ENCODE data around the gene GRK4.

Gene GRK4

DNA sequence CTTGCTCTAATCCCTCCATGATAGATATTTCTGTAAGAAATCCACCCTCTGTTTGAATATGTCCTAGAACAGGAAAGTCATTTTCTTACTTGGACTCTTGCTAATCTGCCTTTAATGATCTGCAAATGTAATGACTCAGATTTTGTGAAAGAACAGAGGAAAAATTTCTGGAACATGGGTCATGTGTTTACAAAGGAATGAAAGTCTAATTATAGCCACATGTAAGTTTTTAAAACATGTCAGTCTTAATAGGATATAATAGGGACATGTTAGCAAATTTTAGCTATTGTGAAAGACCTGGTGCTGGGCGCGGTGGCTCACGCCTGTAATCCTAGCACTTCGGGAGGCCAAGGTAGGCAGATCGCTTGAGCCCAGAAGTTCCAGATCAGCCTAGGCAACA is 47.6 kb downstream of the GRK4 start:
- DNase-seq (ENCODE audit: low read depth in 2 of 2, low spot score in 1 of 2), result no peak

DNA sequence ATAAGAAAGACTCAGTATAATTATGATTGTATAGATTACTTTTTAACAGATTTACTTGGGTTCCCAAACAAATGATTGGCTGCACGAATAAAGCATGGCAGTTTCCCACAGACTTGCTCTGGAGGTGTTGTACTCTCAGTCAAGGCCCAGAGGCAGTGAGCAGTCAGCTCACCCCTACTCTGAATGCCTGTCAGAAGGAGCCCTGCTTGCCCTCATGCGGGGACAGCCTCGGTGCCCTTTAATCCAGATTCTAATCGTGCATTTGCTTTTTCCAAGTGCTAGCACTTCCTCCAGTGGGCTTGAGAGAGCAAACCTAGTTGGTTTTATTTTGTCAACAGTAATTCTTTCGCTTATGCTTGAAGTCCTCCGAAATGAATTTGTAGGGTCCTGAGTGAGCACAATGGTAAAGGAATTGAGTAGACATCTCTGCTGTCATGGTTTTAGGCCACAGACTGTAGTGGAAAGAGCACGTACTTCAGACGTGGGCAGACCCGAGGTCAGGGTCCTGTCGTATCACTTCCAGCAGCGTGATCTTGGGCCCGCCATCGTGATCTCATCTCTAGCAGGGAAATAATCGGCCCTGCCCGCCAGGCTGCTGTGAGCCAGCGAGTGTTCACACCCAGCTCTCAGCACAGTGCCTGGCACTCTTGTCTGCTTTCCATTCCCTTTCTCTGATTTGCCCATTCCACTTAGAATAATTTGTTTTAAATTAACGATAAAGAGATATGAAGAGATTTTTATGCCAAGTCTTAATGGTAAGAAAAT is 48.3 kb downstream of the GRK4 start:
- DNase-seq (ENCODE audit: low read depth in 2 of 2, low spot score in 1 of 2), result no peak

DNA sequence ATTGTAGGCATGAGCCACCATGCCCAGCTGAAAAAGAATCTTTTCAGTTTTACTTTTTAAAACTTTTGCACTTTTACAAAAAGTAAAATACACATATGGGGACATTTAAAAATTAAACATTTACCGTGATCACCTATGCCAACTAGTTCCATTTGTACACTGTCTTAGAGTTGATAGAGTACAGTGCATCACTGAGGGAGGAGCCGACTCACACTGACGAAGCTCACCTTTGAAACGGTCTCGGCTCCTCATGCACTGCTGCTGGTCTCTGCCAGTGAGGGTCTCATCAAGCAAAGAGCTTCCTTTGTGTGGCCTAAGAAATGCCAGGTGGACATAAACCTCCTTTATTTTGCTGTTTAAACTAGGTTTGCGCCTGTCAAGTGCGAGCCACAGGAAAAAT is 50.0 kb downstream of the GRK4 start:
- no peak for DNase-seq (ENCODE audit: low read depth in 2 of 2, low spot score in 1 of 2)

DNA sequence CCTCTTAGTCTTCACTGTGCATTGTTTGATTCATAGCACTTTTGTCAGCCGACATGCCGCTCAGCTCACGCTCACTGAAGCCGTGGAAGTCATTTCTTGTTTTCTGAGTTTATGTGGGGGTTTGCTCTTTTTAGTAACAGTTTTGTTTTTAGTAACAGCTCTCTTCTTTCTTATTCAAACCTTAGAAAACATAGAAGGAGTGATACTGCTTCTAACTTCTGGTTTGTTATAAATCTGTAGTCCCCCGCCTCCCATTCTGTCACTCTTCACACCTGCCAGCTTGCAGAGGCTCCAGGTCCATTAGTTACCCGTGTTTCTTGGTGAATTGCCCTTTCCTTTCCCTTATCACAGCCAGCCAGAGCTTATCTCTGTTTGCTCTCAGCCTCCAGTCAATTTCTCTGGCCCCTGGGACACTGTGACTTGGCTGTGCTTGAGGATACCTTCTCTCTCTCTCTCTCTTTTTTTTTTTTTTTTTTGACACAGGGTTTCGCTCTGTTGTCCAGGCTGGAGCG is 50.5 kb downstream of the GRK4 start:
- DNase-seq (ENCODE audit: low read depth in 2 of 2, low spot score in 1 of 2), result no peak

DNA sequence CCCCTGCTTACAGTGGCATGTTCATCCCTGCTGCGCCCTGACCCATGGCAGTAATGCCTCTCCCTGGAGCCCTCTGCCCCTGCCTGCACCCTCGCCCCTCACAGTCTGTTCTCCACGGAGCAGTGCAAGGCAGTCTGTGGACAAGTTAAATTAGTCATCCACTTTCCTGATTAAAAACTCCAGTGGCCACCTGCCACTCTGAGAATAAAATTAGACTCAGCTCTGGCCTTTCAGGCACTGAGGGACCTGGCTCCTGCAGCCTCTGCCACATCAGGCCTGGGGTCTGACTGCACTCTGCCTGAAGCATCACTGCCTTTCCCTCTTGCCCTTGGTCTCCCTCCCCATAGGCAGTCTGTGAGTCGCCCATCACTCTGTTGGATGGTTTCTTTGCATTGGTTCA is 53.6 kb downstream of the GRK4 start:
- DNase-seq (ENCODE audit: low read depth in 2 of 2, low spot score in 1 of 2), result no peak

DNA sequence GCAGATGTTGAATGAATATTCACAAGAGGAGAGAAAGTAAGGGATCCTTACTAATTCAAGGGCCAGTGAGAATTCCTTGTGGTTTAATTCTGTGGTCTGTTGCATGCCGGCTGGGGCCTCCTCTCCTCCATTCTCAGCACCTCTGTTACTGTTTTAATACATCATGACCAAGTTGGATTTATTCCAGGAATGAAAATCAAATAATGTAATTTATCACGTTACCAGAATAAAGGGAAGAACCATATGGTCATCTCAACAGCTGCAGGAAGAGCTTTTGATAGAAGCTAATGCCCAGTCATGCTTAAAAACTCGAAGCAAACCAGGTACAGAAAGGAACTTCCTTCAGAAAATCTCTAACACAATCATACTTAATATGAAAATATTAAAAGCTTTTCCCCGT is 54.1 kb downstream of the GRK4 start:
- no peak for DNase-seq (ENCODE audit: low read depth in 2 of 2, low spot score in 1 of 2)

DNA sequence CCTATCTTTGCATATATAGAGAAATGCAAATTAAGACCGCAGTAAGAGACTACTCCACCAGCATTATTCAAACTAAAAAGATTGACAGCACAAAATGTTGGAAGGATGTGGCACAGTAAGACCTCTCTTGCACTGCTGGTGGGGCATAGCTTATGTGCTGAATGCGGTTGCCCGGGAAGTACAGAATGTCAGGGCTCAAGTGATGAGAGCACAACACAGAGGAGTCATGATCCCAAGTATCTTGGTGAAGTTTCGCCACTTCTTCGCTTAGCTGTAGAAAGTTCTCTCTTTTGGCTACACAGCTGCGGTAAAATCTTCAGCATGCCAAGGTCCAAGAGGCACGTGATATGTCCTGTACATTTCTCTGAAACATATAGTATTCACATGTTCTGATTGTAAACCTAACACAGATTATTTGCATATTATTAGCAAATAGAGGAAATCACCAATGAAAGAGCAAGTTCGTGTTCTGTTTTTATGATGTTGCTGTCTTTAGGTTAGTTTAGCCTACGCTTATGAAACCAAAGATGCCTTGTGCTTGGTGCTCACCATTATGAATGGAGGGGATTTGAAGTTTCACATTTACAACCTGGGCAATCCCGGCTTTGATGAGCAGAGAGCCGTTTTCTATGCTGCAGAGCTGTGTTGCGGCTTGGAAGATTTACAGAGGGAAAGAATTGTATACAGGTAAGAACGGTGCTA is 55.9 kb downstream of the GRK4 start:
- no peak for DNase-seq (ENCODE audit: low read depth in 2 of 2, low spot score in 1 of 2)

DNA sequence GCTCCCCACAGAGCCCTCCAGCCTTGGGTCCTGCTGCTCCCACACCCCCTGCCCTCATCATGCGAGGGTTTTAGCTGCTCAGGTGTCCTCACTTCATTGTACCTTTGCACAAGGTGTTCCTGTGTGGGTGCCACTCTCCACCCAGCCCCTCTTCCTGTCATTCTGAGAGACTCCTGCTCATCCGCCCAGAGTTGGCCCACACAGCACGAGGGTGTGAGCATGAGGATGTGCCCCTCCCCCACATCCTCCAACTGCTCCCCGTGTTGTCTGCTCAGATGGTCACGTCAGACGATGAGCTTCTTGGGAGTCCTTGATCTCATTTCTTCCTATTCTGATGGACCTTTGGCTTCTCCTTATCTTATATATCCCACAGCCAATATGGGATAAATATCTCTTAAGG is 57.8 kb downstream of the GRK4 start:
- no peak for DNase-seq (ENCODE audit: low read depth in 2 of 2, low spot score in 1 of 2)

DNA sequence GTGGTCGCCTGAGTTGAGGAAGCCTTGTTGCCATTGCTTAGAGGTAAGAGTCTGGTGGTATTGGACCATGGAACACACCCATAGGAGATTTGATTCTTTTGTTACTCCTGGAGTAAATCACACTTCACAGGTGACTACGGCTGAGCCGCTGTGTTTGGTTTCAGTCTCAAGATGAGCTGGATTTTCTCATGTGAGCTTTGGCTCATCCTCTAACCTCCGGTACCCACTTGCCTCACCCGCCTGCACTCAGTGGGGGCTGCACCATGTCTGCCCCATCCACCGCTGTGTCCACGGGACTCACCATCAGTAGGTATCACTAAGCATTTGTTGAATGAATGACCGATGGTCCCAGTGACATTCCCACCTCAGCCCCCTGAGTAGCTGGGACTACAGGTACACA is 58.3 kb downstream of the GRK4 start:
- no peak for DNase-seq (ENCODE audit: low read depth in 2 of 2, low spot score in 1 of 2)

DNA sequence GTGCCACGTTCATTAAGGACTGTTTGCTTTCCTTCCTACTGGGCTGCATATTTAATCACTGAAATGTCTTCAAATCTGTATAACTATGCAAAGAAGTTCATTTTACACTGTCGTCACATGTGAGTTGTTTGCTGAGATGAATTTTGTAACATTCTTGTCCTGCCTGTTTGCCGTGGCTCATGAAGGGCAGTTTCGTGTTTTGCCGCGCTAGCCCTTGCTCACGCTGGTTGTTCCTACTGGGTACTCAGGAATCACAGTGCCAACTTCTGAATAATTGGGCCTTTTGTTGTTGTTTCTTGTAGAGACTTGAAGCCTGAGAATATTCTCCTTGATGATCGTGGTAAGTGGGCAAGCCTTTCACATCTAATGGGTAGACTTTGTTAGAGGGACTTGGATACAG is 58.7 kb downstream of the GRK4 start:
- DNase-seq (ENCODE audit: low read depth in 2 of 2, low spot score in 1 of 2), result no peak

DNA sequence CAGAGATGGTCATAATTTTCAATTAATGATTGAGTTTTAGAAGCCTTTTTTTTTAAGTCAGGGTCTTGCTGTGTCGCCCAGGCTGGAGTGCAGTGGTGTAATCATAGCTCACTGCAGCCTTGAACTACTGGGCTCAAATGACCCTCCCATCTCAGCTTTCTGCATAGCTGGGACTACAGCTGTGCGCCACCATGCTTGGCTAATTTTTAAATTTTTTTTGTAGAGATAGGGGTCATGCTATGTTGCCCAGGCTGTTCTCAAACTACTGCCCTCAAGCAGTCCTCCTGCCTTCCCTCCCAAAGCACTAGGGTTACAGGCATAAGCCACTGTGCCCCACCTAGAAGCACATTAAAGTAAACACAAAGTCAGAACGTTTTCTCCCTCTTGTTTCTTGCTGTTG is 59.3 kb downstream of the GRK4 start:
- DNase-seq (ENCODE audit: low read depth in 2 of 2, low spot score in 1 of 2), result no peak

DNA sequence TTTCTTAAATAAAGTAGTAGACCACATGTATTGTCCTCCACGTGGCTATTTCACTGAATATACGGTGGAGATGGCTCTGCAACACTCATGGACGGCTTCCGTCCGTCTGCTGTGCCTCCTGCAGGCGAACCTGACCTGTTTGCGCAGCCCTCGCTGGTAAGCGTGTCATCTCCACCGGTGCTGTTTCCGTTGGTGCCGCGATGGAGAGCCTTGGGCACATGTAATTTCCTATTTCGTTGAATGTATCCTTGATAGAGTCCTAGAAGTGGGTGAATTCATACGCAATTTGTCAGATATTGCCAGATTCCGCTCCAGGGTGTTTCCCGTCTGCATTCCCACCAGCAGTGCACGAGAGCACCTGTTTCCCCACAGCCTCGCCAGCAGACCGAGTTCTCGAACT is 62.5 kb downstream of the GRK4 start:
- DNase-seq (ENCODE audit: low read depth in 2 of 2, low spot score in 1 of 2), result no peak

DNA sequence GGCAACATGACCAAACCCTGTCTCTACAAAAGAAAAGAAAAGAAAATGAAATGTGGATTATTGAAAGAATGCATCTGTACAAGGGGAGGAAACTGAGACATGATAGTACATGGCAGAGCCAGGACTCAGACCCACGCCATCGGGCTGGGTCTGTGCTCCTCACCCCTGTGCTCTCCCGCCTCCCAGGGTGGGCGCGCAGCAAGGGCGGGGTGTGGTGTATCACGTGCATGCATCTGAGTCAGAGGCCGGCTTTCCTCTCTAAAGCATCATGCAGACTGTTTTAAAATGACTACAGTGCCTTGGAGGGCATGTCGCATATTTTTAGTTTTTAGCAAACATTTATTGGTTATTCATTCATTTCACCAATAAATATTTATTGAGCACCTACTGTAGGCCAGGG is 63.2 kb downstream of the GRK4 start:
- no peak for DNase-seq (ENCODE audit: low read depth in 2 of 2, low spot score in 1 of 2)

DNA sequence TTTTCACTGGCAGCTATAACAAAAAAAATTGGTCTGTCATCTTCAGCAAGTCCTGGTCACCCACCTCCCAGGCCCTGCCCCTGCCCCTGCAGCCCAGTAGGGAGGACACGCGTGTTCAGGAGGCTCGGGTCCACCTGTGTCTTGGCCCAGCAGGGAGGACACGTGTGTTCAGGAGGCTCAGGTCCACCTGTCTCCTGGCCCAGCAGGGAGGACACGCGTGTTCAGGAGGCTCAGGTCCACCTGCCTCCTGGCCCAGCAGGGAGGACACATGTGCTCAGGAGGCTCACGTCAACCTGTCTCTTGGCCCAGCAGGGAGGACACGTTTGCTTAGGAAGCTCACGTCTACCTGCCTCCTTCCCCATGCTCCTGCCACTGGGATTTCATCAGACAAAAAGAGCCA is 66.1 kb downstream of the GRK4 start:
- no peak for DNase-seq (ENCODE audit: low read depth in 2 of 2, low spot score in 1 of 2)

DNA sequence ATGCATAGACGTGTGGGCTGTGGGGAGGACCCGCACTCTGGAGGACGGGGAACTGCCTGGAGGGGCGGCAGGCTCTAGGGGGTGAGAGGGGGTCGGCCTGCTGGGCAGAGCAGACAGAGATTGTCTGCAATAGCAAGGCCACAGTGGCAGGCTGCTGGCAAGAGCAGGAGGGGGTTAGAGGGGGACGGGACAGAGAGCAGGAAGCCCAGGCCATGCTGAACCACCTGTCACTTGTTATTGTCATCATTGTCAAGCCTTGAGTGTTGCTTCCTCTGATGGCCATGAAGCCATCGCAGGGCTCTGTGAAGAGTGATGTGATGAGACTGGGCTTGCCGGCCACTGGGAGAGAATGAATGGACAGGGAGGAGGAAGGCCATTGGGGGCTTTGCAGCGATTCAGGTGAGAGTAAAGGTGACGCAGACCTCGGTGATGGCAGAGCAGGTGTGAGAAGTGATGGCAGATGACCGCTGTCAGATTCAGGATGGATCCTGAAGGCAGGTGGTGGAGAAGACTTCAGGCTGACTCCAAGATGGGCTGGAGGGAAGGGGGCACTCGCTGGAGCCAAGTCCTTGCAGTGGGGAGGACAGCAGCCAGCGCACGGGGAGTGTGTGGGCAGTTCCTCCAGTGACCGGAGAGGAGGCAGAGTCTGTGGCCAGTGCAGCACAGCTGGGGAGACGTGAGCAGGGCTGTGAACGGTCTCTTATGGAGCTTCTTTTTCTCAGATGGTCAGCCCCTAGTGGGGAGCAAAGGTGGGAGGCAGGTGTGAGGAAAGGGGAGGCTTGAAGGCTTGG is 67.4 kb downstream of the GRK4 start:
- DNase-seq (ENCODE audit: low read depth in 2 of 2, low spot score in 1 of 2), result no peak

DNA sequence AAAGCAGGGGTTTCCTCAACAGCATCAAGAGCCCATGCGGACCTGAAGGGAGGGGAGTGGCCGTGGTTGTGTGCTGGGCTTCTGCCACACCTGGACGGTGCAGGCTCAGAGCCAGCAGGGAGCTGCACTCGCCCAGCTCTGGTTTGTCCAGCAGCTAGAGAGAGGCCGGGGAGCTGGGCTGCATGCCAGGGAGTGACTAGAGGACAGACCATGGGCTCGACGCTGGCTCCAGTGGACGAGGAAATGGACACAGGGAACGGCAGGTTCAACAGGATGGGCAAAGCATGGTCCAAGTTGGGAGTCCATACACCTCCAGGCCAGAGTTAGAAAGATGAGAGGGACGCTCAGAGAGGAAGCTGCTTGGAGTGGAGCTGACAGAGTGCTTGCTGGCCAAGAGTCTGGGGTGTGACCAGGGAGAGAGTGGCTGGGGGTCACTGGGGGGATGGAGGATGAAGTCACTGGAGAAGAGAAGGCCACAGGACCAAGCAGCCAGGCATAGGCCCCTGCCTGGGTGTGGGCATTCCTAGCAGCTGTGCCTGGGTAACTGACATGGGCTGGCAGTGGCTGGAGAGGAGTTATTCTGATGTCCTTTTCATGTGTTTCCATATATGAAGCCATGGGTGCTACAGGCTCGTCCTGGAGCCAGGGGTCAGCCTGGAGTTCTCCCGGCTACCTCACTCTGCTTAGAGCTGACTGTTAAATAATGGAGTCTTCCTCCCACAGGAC is 68.1 kb downstream of the GRK4 start:
- no peak for DNase-seq (ENCODE audit: low read depth in 2 of 2, low spot score in 1 of 2)

DNA sequence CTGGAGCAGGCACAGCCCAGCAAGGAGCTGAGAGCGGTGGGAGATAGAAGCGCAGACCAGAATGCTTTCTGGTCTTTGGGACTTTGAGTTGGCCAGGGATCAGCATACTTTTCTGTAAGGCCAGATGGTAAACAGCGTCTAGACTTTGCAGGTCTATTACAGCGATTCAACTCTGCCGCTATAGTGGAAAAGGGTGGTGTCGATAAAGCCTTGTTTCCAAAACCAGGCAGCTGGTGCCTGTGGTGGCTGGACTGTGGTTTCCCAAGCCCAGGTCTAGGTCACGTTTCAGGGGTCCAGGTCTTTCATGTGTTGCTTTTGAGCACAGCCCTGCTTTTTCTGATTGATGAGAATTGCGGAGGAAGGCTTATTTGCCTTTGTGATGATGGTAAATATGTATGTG is 70.9 kb downstream of the GRK4 start:
- no peak for DNase-seq (ENCODE audit: low read depth in 2 of 2, low spot score in 1 of 2)

DNA sequence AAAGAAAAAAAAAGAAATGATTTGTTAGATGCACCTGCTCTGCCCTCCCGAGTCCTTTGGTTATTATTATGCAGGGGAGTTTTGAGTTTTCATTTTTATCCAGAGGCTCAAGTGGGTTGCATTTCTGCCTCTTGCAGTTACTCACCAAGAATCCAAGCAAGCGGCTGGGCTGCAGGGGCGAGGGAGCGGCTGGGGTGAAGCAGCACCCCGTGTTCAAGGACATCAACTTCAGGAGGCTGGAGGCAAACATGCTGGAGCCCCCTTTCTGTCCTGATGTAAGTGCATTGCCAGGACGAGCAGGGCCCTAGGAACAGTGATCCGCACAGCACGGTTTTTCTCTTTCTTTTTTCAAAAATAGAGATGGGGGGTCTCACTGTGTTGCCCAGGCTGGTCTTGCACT is 71.9 kb downstream of the GRK4 start:
- DNase-seq (ENCODE audit: low read depth in 2 of 2, low spot score in 1 of 2), result no peak

DNA sequence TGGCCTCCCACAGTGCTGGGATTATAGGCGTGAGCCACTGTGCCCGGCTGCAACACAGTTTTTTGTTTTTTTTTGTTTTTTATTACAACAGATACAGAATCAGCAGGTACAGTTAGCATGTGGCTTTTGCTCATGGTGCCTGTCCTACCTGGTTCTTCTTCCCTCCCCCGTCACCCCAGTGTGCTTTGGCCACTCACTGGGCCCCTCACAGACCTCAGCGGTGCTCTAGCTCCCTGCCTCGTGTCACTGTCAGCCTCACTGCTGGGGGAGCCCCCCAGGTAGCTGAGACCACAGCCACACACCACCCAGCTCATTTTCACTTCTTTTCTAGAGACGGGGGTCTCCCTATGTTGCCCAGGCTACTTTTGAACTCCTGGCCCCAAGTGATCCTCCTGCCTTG is 72.3 kb downstream of the GRK4 start:
- no peak for DNase-seq (ENCODE audit: low read depth in 2 of 2, low spot score in 1 of 2)

DNA sequence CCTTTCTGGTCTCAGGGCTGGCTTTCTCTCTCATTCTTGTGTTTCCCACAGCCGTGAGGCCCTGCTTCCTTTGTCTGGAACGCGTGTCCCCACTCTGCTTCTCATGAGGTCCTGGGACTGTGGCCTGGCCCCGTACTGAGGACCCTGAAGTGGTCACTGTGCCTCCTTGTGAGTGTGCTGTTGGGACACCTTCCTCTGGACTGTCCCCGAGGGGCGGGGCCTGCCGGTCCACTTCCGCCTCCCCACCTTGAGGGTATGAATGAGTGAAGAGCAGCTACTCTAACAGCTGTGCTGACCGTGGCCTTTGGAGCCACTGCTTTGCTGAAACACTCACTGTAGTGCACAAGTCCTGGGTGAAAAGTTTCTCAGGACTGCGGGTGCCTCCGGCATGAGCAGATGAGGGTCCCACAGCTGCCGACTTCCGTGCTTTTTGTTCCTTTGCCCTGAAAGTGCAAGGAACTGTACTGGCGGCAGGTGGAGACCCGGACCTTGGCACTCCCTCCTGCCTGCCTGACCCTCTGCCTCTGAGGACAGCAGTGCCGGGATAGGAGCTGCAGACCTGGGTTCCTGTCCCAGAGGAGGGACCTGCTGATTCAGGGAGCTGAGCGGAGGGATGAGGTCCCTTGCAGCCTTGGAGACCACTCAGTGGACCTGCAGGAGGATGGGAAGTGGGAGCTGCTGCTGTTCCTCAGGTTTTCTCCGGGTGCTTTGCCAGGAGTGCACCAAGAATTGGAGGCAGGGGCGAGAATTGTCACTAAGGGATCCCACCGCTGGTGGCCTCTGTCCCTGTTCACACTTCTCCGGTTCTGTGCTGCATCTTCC is 73.0 kb downstream of the GRK4 start:
- DNase-seq (ENCODE audit: low read depth in 2 of 2, low spot score in 1 of 2), result no peak
